Measurements from ENCODE around the gene RAMAC.
A peak's percentile ranks its signal among the peaks of the same experiment; 100 is the strongest.
"Not testable (repeated sequence)": the region's sequence is repeated elsewhere in the genome, so short reads cannot be mapped to it uniquely, and the experiment has no call there.

The RAMAC gene

GRCh38 chr15:82968066-82968465 lies 17.9 kb upstream of the RAMAC start:
- no peak for DNase-seq (ENCODE audit: low read depth)

GRCh38 chr15:82969353-82969752 lies 16.7 kb upstream of the RAMAC start:
- DNase-seq (ENCODE audit: low read depth) = no peak

- no peak for DNase-seq (ENCODE audit: low read depth)
Observed at GRCh38 chr15:82970078-82970686, 15.8 kb upstream of the RAMAC start.

GRCh38 chr15:82970696-82971095 lies 15.3 kb upstream of the RAMAC start:
- DNase-seq (ENCODE audit: low read depth) = no peak

- DNase-seq (ENCODE audit: low read depth) = no peak
Observed at GRCh38 chr15:82971218-82971984, 14.6 kb upstream of the RAMAC start.

- no peak for DNase-seq (ENCODE audit: low read depth)
Observed at GRCh38 chr15:82972990-82973389, 13.0 kb upstream of the RAMAC start.

- DNase-seq (ENCODE audit: low read depth) = no peak
Observed at GRCh38 chr15:82977076-82977475, 8.9 kb upstream of the RAMAC start.

GRCh38 chr15:82978438-82978837 lies 7.6 kb upstream of the RAMAC start:
- DNase-seq (ENCODE audit: low read depth) = no peak

GRCh38 chr15:82979726-82980125 lies 6.3 kb upstream of the RAMAC start:
- no peak for DNase-seq (ENCODE audit: low read depth)

- no peak for DNase-seq (ENCODE audit: low read depth)
Observed at GRCh38 chr15:82980981-82981380, 5.0 kb upstream of the RAMAC start.

GRCh38 chr15:82986442-82986780 lies 401 bp downstream of the RAMAC start:
- DNase-seq (ENCODE audit: low read depth) = peak; percentile 1

- no peak for DNase-seq (ENCODE audit: low read depth)
Observed at GRCh38 chr15:82992436-82992998, 6.5 kb downstream of the RAMAC start.

GRCh38 chr15:82993144-82993543 lies 7.1 kb downstream of the RAMAC start:
- no peak for DNase-seq (ENCODE audit: low read depth)

- DNase-seq (ENCODE audit: low read depth) = no peak
Observed at GRCh38 chr15:82995076-82995475, 9.1 kb downstream of the RAMAC start.

GRCh38 chr15:82995938-82996337 lies 9.9 kb downstream of the RAMAC start:
- no peak for DNase-seq (ENCODE audit: low read depth)

- DNase-seq (ENCODE audit: low read depth) = no peak
Observed at GRCh38 chr15:82999426-82999825, 13.4 kb downstream of the RAMAC start.

- DNase-seq (ENCODE audit: low read depth) = no peak
Observed at GRCh38 chr15:82999905-83000671, 14.1 kb downstream of the RAMAC start.

- not testable (repeated sequence) for DNase-seq (ENCODE audit: low read depth)
Observed at GRCh38 chr15:83000672-83001031, 14.6 kb downstream of the RAMAC start.

- DNase-seq (ENCODE audit: low read depth) = peak; percentile 57
Observed at GRCh38 chr15:83010709-83011270, 24.8 kb downstream of the RAMAC start.

GRCh38 chr15:83011271-83012075 lies 25.5 kb downstream of the RAMAC start, which contains the start of gene C15orf40:
C15orf40 (minus strand) TSS chr15:83011639; CDS start chr15:83011607, 32 bp downstream.
- peak; percentile 61 for DNase-seq (ENCODE audit: low read depth)

- DNase-seq (ENCODE audit: low read depth) = no peak
Observed at GRCh38 chr15:83012076-83012426, 26.0 kb downstream of the RAMAC start.

- DNase-seq (ENCODE audit: low read depth) = no peak
Observed at GRCh38 chr15:83012636-83013035, 26.6 kb downstream of the RAMAC start.
